Fibroblast of skin of right quadriceps (primary cell): ENCODE data around the gene WWC2.

Experiments used
- DNase-seq: peaks from one replicate; pipeline ENCODE4 v3.0.0-alpha.2; 2013

WWC2 gene

DNA sequence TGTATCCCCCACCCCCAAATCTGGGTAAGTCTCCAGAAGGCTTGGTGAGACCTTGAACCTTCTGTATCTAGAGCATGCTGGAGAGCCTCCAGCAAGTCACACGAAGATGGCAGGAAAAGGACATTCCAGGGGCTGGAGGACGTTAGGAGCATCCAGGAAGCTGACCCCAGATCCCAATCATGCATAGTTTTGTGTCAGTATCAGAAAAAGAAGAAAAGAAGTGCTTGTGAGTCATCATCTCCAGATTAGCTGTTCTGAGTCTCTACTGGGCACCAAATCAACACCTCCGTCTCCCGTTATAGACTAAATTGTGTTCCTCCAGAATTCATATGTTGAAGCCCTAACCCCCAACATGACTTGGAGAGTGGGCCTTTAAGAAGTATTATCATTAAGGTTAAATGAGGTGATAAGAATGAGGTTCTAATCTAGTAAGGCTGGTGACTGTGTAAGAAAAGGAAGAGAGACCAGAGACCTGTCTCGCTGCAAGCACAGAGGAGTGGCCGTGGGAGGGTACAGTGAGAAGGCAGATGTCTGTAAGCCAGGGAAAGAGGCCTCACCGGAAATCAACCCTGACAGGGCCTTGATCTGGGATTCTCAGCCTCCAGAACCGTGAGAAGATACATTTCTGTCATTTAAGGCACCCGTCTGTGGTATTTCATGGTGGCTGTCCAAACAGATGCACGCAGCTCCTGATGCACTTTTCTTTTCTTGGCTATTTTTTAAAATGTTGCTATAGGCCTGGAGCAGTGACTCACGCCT, 261.3 kb downstream of the WWC2 start:
- peak; percentile 81 for DNase-seq

DNA sequence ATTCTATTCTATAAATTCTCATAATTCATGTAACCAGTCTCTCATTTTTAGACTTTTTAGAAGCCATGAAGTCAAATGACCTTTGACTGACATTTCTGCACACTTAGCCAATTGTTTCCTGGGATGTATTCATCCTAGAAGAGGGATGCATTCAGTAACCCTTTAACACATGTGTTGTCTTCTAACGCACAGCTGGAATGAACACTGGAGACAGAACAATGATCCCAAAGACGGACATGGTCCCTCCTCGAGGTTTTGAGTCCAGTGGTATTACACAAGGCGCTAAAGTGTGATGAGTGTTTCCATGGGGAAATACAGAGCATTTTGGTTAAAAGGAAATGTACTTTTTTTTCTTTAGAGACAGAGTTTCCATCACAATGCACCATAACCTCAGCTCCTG, 263.0 kb downstream of the WWC2 start:
- DNase-seq = no peak

DNA sequence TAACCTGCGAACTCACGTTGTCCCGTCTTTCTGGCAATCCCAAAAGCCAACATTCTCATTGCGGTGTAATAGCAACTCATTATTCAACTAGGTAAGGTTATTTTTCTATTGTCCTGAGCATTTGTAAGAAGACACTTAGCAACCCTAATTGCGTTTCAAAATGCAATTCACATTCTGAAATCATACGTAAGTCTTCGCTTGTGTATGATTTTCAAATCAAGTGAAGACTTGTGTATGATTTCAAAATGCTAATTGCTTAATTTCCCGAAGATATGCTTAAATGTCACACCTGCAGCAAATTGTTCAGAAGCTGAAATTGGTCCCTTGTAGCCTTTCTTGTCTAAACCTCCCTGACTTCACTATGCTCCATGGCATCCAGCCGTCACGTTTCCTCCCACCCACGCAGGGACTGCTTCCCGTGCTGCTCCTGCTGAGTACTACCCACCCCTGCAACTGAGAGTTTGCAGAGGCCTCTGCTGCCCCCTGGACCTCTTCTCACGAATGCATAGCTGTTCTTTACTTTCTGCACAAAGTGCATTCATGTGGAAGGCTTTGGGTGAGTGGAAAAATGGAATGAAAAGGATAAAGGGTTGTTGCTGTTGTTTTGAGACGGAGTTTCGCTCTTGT, 264.0 kb downstream of the WWC2 start:
- peak; percentile 39 for DNase-seq

DNA sequence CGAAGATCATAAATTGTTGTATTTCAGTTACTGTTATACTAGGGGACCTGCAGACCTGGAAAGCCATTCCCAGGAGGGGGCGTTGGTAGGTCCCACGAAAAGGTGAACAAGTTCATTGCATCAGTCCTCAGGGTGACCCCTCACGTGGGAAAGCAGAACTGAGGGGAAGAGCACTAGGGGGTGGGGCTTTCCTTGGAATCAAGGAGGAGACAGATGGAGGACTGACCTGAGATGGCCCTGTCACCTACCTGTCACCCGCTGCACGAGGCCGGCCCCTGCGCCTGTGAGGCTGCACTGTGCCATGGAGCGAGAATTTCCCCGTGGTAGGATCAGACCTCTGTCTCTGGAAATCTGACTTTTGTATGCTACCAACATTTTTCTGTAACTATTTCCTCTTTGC, 265.0 kb downstream of the WWC2 start:
- no peak for DNase-seq

DNA sequence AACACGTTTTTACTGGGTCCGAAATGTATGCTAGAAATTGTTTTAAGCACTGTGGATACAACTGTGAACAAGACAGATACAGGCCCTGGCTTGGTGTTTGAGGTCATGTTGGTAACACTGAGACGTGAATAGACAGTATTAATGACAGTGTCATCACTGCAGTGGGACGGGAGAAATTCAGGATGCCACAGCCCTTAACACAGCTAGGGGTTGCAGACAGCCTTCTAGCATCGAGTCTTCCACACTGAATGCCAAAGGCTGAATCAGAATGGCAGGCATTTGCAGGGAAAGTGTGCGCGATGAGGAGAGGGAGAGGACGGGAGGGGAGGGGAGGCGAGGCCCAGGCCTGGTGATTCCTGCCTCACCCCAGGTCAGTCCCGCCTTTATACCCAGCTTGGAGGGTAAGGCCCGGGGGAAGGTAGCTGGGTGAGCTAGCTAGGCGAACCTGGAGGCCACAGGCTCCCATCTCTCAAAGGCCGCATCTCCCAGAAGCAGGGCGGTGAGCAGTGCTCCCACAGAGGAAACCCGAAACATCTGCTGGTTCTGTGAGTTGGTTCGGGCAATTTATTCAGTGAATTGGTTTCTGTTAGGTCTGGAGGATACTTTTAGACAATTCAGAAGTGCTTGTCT, 267.3 kb downstream of the WWC2 start:
- peak; percentile 27 for DNase-seq

DNA sequence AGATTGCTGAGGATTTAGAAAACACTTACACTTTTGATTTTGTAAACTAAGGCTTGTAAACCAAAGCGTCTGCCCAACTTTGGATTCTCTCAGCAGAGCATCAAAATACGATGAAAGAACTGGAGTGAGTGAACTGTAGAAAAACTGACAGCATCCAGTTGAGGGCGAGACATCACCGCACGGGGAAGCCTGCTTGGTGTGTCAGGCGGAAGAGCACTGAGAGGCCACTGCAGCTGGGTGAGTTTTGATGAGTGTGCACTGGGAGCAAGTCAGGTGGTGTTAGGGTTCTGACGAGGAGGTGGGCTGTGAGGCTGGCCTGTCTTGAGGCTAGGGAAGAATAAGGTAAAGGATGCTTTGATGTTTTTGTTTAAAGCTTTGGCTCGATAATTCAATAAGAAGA, 270.0 kb downstream of the WWC2 start:
- no peak for DNase-seq
